Measurements from ENCODE around the gene FKBP2. TPM values are rescaled to one million over a fixed set of nuclear protein-coding genes. Genes with fewer than 3 reads are reported as not detected.

FKBP2 gene
- total and polyA plus RNA-seq, 2 of the 4 experiments (the other 2 are of a cell fraction): 36.2 to 76.4 TPM

GRCh38 chr11:64224891-64225607, 15.8 kb upstream of the FKBP2 start:
- H3K27ac ChIP-seq (ENCODE audit: insufficient read depth, low read length): peak overlapping the region; percentile 85; the same call in 1 of the 2 replicates
- 86% methylated on average over 9 of the region's 22 CpGs; no CpG with 5 or more reads in 1 of the 2 experiments for WGBS, 2 experiments (ENCODE audit: extremely low coverage in 2 of 2, insufficient read length in 1 of 2)
- CTCF ChIA-PET: no interaction called here
- dilution Hi-C loops (cut with HindIII; ENCODE audit: low sequenced_read_pairs, unreplicated experiment) (no loop called here), in situ Hi-C loops (cut with MboI; ENCODE audit: low sequenced_read_pairs) (no loop called here), intact Hi-C loops (cut with micrococcal nuclease) (no loop called here)
- DNase-seq (no peak), ATAC-seq (ENCODE audit: low read depth) (no peak)
- no peak overlapping the region for H3K56ac ChIP-seq (ENCODE audit: extremely low read depth, insufficient read depth, low read length)
- H2AK5ac ChIP-seq (ENCODE audit: low read depth, low read length): peak overlapping the region; percentile 94
- TF ChIP-seq NFE2L2 (IDR thresholded peaks at IDR 0.05; ENCODE audit: low read depth, low read length): no peak
- no peak for TF ChIP-seq MAFK (IDR thresholded peaks at IDR 0.05; ENCODE audit: low read depth, low read length)
- TF ChIP-seq, protein P1, sequence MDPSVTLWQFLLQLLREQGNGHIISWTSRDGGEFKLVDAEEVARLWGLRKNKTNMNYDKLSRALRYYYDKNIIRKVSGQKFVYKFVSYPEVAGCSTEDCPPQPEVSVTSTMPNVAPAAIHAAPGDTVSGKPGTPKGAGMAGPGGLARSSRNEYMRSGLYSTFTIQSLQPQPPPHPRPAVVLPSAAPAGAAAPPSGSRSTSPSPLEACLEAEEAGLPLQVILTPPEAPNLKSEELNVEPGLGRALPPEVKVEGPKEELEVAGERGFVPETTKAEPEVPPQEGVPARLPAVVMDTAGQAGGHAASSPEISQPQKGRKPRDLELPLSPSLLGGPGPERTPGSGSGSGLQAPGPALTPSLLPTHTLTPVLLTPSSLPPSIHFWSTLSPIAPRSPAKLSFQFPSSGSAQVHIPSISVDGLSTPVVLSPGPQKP (IDR thresholded peaks at IDR 0.05; ENCODE audit: borderline replicate concordance, low read depth, low read length): no peak
- TF ChIP-seq MXI1 (IDR thresholded peaks at IDR 0.05; ENCODE audit: borderline replicate concordance, low read depth, low read length): no peak
- TF ChIP-seq CTCF (conservative IDR thresholded peaks at IDR 0.05; ENCODE audit: low read depth, low read length): no peak
- TF ChIP-seq RFX5 (IDR thresholded peaks at IDR 0.05; ENCODE audit: low read depth, low read length): no peak
- no peak for TF ChIP-seq RAD21 (IDR thresholded peaks at IDR 0.05; ENCODE audit: low read length)
- TF ChIP-seq CHD1 (IDR thresholded peaks at IDR 0.05; ENCODE audit: low read depth, low read length): no peak
- peak overlapping the region; percentile 92 for H3K23ac ChIP-seq (ENCODE audit: low read depth, low read length)
- peaks cover 22 to 54% of the 10 kb centered on the region in 2 experiments; a peak in 3 of 4 replicates for H3K79me1 ChIP-seq (ENCODE audit: low read depth in 1 of 2, low read length in 2 of 2)
- H2BK5ac ChIP-seq (ENCODE audit: low read depth, low read length, poor library complexity, severe bottlenecking): peak overlapping the region; percentile 90
- H3K4ac ChIP-seq (ENCODE audit: low read depth, low read length): peak overlapping the region; percentile 95
- BruUV-seq (replicated peaks): no TSS peak
- H4K8ac ChIP-seq (ENCODE audit: low read depth in 2 of 2, low read length in 2 of 2): peak overlapping the region; percentile 86 to 99; a peak in 2 of 4 replicates
- peaks cover 5% of the 10 kb centered on the region for H3K36me3 ChIP-seq (ENCODE audit: control insufficient read depth, insufficient read depth, low read length)
- peaks cover 20% of the 10 kb centered on the region for H3K4me1 ChIP-seq (ENCODE audit: control insufficient read depth, insufficient read depth, low read length)
- H4K20me1 ChIP-seq (ENCODE audit: insufficient read depth, low read length): no peaks in the 10 kb centered on the region; the same call in 1 of the 2 replicates
- no peaks in the 10 kb centered on the region for H3K9me3 ChIP-seq (ENCODE audit: control insufficient read depth, insufficient read depth, low read length)
- H3K18ac ChIP-seq (ENCODE audit: low read depth, low read length): no peak overlapping the region
- H2AFZ ChIP-seq (replicated peaks; ENCODE audit: low read length, poor library complexity): peak overlapping the region; percentile 99
- H3K27me3 ChIP-seq (ENCODE audit: control insufficient read depth, insufficient read depth, low read length): no peaks in the 10 kb centered on the region
- POLR2A ChIA-PET (ENCODE audit: unreplicated experiment): no interaction called here
- H3K4me3 ChIP-seq (ENCODE audit: insufficient read depth, low read depth, low read length): peak overlapping the region; percentile 95
- H2BK15ac ChIP-seq (ENCODE audit: low read depth, low read length): no peak overlapping the region
- no peak overlapping the region for H2BK120ac ChIP-seq (ENCODE audit: low read depth, low read length)
- H3K9me1 ChIP-seq (ENCODE audit: insufficient read depth, low read length): peaks cover 19% of the 10 kb centered on the region
- peak overlapping the region; percentile 95 for H3K4me2 ChIP-seq (ENCODE audit: low read depth, low read length)
- H2AK9ac ChIP-seq (replicated peaks; ENCODE audit: low read depth, low read length, poor library complexity): peak overlapping the region; percentile 100
- no peak overlapping the region for H2BK20ac ChIP-seq (ENCODE audit: low read depth, low read length)
- H3K9ac ChIP-seq (ENCODE audit: low read depth, low read length): peak overlapping the region; percentile 93
- peak overlapping the region; percentile 92; the same call in 1 of the 2 replicates for H4K91ac ChIP-seq (ENCODE audit: insufficient read depth, low read depth, low read length)
- H4K5ac ChIP-seq (ENCODE audit: low read depth, low read length): no peak overlapping the region
- peak overlapping the region; percentile 95 for H3K14ac ChIP-seq (replicated peaks; ENCODE audit: low read depth, low read length)
